IgD-negative memory B cell (primary cell): ENCODE results near the gene PRR7. TPM values are rescaled to one million over a fixed set of nuclear protein-coding genes. Genes with fewer than 3 reads are reported as not detected.
A peak's percentile ranks its signal among the peaks of the same experiment; 100 is the strongest.
"Not testable (repeated sequence)": the region's sequence is repeated elsewhere in the genome, so short reads cannot be mapped to it uniquely, and the experiment has no call there.

Experiments
- H3K27ac Mint-ChIP-seq, 3 donors: one replicate each; pipeline ENCODE4 v1.8.0; 2020 to 2022; ENCODE audit warnings: mild to moderate bottlenecking in 3 of 3, mixed read lengths in 3 of 3, moderate library complexity in 1 of 3
- H3K27me3 Mint-ChIP-seq: one replicate; pipeline ENCODE4 v1.8.0; 2021; ENCODE audit warnings: mixed read lengths
- H3K36me3 Mint-ChIP-seq: one replicate; pipeline ENCODE4 v1.8.0; 2020; ENCODE audit warnings: mild to moderate bottlenecking, mixed read lengths
- H3K4me1 Mint-ChIP-seq, 3 donors: one replicate each; pipeline ENCODE4 v1.8.0; 2020 to 2022; ENCODE audit warnings: mixed read lengths in 3 of 3, mild to moderate bottlenecking in 1 of 3
- H3K4me3 Mint-ChIP-seq, 4 donors: one replicate each; pipeline ENCODE4 v1.8.0; 2020 to 2022; ENCODE audit warnings: mild to moderate bottlenecking in 4 of 4, mixed read lengths in 4 of 4, moderate library complexity in 3 of 4
- H3K9me3 Mint-ChIP-seq, 3 donors: one replicate each; pipeline ENCODE4 v1.8.0; 2020 to 2021; ENCODE audit warnings: mixed read lengths in 3 of 3, mild to moderate bottlenecking in 1 of 3
- polyA plus RNA-seq: library from polyadenylated mRNA; unstranded; fragments of 300-500 nt; fragmentation: Illumina TruSeq; gene quantifications from one replicate; pipeline ENCODE4 v1.2.3, GENCODE V29; 2021

The PRR7 gene
- polyA plus RNA-seq, 1 donor from 2014 or later: 23.1 TPM

- Mint-ChIP-seq H3K9me3 (no peaks in the 10 kb centered on the region), H3K4me1 (peaks cover 6 to 12% (median 11%) of the 10 kb centered on the region in 3 donors), H3K27ac (peak overlapping the region; percentile 36 to 85 (median 73)), H3K27me3 (peaks cover 4% of the 10 kb centered on the region), H3K36me3 (no peaks in the 10 kb centered on the region), H3K4me3 (peak overlapping the region in 2 of 4 donors; percentile 14 to 56)
Measured at GRCh38 chr5:177412603-177413233, 33.9 kb upstream of the PRR7 start.

DNA sequence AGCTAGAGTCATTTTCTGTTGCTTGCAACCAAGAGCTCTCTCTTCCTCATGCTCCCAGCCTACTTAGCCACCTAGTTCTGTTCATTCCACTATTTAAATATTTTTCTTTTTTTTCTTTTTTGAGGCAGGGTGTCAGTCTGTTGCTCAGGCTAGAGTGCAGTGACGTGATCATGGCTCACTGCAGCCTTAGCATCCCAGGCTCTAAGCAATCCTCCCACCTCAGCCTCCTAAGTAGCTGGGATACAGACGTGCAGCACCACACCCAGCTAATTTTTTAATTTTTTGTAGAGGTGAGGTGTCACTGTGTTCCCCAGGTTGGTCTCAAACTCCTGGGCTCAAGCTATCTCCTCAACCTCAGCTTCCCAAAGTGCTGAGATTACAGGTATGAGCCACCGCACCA lies 32.1 kb upstream of the PRR7 start:
- Mint-ChIP-seq H3K9me3 (no peaks in the 10 kb centered on the region), H3K36me3 (no peaks in the 10 kb centered on the region), H3K4me1 (peaks cover 6 to 12% (median 11%) of the 10 kb centered on the region in 3 donors), H3K4me3 (no peak overlapping the region), H3K27ac (peak overlapping the region in 1 of 3 donors; percentile 74), H3K27me3 (peaks cover under 1% of the 10 kb centered on the region)

DNA sequence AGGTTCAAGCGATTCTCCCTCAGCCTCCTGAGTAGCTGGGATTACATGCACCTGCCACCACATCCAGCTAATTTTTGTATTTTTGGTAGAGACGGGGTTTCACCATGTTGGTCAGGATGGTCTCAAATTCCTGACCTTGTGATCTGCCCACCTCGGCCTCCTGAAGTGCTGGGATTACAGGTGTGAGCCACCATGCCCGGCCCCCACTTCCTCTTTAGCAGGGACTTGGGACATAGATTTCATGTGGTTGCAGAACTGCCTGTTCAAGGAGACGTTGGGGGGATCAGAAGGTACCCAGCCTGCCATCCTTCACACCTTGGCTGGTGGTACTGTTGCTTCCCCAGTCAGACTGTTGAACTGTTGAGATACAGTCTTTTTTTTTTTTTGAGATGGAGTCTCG lies 29.5 kb upstream of the PRR7 start:
- H3K27me3 Mint-ChIP-seq: not testable (repeated sequence)

GRCh38 chr5:177419046-177419445 lies 27.6 kb upstream of the PRR7 start:
- Mint-ChIP-seq H3K27me3 (no peaks in the 10 kb centered on the region), H3K9me3 (no peaks in the 10 kb centered on the region), H3K27ac (peak overlapping the region in 1 of 3 donors; percentile 19), H3K4me1 (peaks cover 0 to 4% (median 3%) of the 10 kb centered on the region in 3 donors), H3K4me3 (no peak overlapping the region), H3K36me3 (no peaks in the 10 kb centered on the region)

More for the DNA sequence above, 29.5 kb upstream of the PRR7 start:
- Mint-ChIP-seq H3K4me3 (peak overlapping the region in 1 of 4 donors; percentile 9), H3K4me1 (peaks cover 6 to 12% (median 11%) of the 10 kb centered on the region in 3 donors)
- H3K36me3 Mint-ChIP-seq, H3K27ac Mint-ChIP-seq, H3K9me3 Mint-ChIP-seq: not testable (repeated sequence)

DNA sequence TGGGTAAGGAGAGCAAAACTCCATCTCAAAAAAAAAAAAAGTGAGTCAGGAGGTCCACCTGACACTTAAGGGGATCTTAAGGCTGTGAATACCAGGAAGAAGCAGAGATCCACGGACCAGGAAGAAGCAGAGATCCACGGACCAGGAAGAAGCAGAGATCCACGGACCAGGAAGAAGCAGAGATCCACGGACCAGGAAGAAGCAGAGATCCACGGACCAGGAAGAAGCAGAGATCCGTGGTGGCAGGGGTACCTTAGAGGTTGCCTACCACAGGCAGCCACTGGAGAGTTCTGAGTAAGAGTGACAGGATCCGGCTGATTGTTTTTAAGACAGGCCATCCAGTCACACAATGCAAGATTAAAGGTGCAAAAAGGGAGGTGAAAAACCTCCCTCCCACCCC lies 26.1 kb upstream of the PRR7 start:
- H3K27me3 Mint-ChIP-seq, H3K36me3 Mint-ChIP-seq, H3K4me1 Mint-ChIP-seq, H3K27ac Mint-ChIP-seq, H3K9me3 Mint-ChIP-seq: not testable (repeated sequence)
- H3K4me3 Mint-ChIP-seq: peak overlapping the region in 1 of 4 donors; percentile 55

GRCh38 chr5:177421062-177421798 lies 25.4 kb upstream of the PRR7 start:
- Mint-ChIP-seq H3K4me3 (no peak overlapping the region), H3K27ac (peak overlapping the region in 1 of 3 donors; percentile 20), H3K9me3 (no peaks in the 10 kb centered on the region), H3K36me3 (no peaks in the 10 kb centered on the region), H3K27me3 (no peaks in the 10 kb centered on the region), H3K4me1 (peaks cover 8 to 12% (median 9%) of the 10 kb centered on the region in 3 donors)

GRCh38 chr5:177423671-177424070 lies 22.9 kb upstream of the PRR7 start:
- no peaks in the 10 kb centered on the region for H3K36me3 Mint-ChIP-seq
- H3K9me3 Mint-ChIP-seq: no peaks in the 10 kb centered on the region
- H3K27me3 Mint-ChIP-seq: no peaks in the 10 kb centered on the region
- no peak overlapping the region for H3K4me3 Mint-ChIP-seq
- no peak overlapping the region for H3K27ac Mint-ChIP-seq
- H3K4me1 Mint-ChIP-seq: peaks cover 8 to 14% (median 10%) of the 10 kb centered on the region in 3 donors

- H3K4me3 Mint-ChIP-seq: peak overlapping the region; percentile 88 to 96 (median 92)
- H3K36me3 Mint-ChIP-seq: peaks cover 5% of the 10 kb centered on the region
- H3K27me3 Mint-ChIP-seq: no peaks in the 10 kb centered on the region
- no peaks in the 10 kb centered on the region for H3K9me3 Mint-ChIP-seq
- H3K27ac Mint-ChIP-seq: peak overlapping the region; percentile 94 to 99 (median 95)
- H3K4me1 Mint-ChIP-seq: peaks cover 19 to 30% (median 21%) of the 10 kb centered on the region in 3 donors
Measured at GRCh38 chr5:177425196-177425800, 21.3 kb upstream of the PRR7 start.

DNA sequence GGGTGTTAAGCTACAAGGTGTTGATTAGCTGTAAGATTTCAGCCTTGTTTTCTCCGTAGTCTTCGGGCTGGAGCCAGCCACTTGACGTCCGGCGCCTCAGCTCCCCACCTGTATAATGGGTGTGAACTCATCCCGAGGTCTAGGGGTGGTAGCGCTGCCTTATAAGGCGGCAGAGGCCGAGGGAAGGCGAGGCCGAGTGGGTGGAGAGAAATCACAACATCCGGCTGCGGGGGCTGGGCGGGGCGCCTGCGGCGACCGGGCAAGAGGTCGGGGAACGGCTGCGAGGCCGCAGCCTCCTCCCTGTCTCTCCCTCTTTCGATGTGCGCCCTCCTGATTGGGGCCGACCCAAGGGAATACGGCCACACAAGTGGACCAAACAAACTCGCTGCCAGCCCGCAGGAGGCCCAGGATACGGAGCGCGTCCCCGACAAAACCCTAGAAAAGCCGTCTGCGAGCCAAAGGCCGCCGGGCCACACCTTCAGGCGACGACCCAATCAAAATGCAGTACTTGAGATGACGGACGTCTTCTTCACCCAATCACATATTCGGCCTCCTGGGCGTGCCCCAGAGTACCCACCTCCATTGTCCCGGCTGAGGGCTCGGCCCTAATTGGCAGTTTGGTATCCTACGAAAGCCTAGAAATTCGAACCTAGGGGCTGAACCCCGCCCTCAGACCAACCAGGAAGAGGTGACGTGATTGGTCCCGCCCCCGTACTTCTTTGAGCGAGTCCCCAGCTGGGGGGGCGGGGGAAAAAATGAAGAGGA lies 20.6 kb upstream of the PRR7 start:
- peak overlapping the region; percentile 88 to 96 (median 92) for H3K4me3 Mint-ChIP-seq

GRCh38 chr5:177426566-177427210 lies 19.9 kb upstream of the PRR7 start, which contains the start of gene GRK6:
Gene GRK6 (plus strand): TSS chr5:177426676. CDS start chr5:177426846, 170 bp downstream.
- no peaks in the 10 kb centered on the region for H3K9me3 Mint-ChIP-seq
- H3K36me3 Mint-ChIP-seq: peaks cover 5% of the 10 kb centered on the region
- peaks cover 25 to 37% (median 33%) of the 10 kb centered on the region in 3 donors for H3K4me1 Mint-ChIP-seq
- peak within 1 kb of the TSS; percentile 94 to 99 (median 95) for H3K27ac Mint-ChIP-seq
- H3K27me3 Mint-ChIP-seq: no peaks in the 10 kb centered on the region
- peak within 1 kb of the TSS; percentile 92 to 99 (median 98) for H3K4me3 Mint-ChIP-seq

More for the DNA sequence above, 20.6 kb upstream of the PRR7 start:
- Mint-ChIP-seq H3K27ac (peak overlapping the region; percentile 94 to 99 (median 95)), H3K36me3 (peaks cover 5% of the 10 kb centered on the region), H3K9me3 (no peaks in the 10 kb centered on the region), H3K27me3 (no peaks in the 10 kb centered on the region), H3K4me1 (peaks cover 23 to 36% (median 26%) of the 10 kb centered on the region in 3 donors)

DNA sequence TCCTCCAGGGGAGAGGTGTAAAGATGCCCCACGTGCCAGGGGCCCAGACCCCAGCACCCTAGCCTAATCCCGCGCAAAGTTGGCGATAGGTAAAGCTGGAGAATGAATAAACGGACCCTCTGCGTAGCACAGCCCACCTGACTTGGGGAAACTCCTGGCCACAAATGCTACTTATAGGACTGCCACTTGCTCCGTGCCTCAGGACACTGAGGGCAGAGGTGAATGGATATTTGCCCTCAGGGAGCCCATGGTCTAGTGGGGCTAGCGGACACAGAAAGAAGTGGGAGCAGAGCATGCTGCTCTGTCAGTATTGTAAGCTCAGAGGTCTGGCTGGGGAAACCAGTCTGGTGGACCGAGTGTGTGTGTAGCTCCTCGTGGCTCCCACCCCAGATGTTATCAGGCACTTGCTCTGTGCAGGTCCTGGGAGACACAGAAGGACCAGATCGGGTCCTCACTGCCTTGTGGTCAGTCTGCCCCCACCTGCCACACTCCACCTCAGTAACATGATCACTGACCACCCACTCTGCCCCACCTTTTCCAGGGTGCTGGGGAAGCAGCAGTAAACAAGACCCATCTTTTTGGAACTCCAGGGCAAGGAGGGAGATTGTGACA lies 19.3 kb upstream of the PRR7 start:
- Mint-ChIP-seq H3K27ac (peak overlapping the region; percentile 77 to 98 (median 95)), H3K4me3 (peak overlapping the region; percentile 91 to 99 (median 98)), H3K9me3 (no peaks in the 10 kb centered on the region), H3K4me1 (peaks cover 29 to 40% (median 39%) of the 10 kb centered on the region in 3 donors), H3K36me3 (peaks cover 5% of the 10 kb centered on the region), H3K27me3 (no peaks in the 10 kb centered on the region)

- H3K4me1 Mint-ChIP-seq: peaks cover 29 to 40% (median 39%) of the 10 kb centered on the region in 3 donors
- H3K36me3 Mint-ChIP-seq: peaks cover 5% of the 10 kb centered on the region
- H3K4me3 Mint-ChIP-seq: peak overlapping the region; percentile 91 to 99 (median 98)
- no peaks in the 10 kb centered on the region for H3K27me3 Mint-ChIP-seq
- no peaks in the 10 kb centered on the region for H3K9me3 Mint-ChIP-seq
- H3K27ac Mint-ChIP-seq: peak overlapping the region; percentile 77 to 98 (median 95)
Measured at GRCh38 chr5:177427919-177428573, 18.6 kb upstream of the PRR7 start.

- Mint-ChIP-seq H3K4me3 (peak overlapping the region; percentile 91 to 99 (median 98)), H3K9me3 (no peaks in the 10 kb centered on the region), H3K27me3 (no peaks in the 10 kb centered on the region), H3K36me3 (peaks cover 5% of the 10 kb centered on the region), H3K27ac (peak overlapping the region; percentile 94 to 98 (median 95)), H3K4me1 (peaks cover 29 to 45% (median 39%) of the 10 kb centered on the region in 3 donors)
Measured at GRCh38 chr5:177428574-177429217, 17.9 kb upstream of the PRR7 start.
